PC-3 (cell line): ENCODE data around the gene TMEM18.

Source experiments
- EZH2phosphoT487 ChIP-seq: fragments of 300-600 bp; sonication (generic); IDR thresholded peaks from 2 replicates; pipeline ENCODE4 v1.6.1; 2018; ENCODE audit warnings: mild to moderate bottlenecking, antibody characterized with exemption, low read length, borderline replicate concordance
- TF ChIP-seq, protein P1 (sequence below): fragments of 300-600 bp; sonication (generic); conservative IDR thresholded peaks from 2 replicates; pipeline ENCODE4 v1.5.1; 2017; ENCODE audit warnings: antibody characterized with exemption, low read depth, mild to moderate bottlenecking, low read length

DNA sequence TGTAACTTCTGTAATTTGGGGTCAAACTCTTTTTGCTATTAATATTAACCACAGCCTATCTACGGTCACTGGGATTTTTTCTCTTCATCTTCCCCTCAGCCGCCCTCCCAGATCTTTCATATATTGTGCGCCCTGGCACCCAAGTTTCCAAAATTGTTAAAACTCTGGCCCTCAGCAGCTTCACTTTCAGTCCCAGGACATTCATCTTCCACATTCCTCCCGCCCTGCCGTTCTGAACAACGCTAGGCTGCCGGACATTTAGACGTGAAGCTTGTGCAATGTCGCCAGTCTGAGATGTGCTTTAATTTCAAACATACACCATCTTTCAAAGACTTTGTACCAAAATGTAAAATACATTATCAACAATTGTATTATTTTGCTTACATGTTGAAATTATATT lies 1.8 kb upstream of the TMEM18 start:
- TF ChIP-seq EZH2phosphoT487 = no peak
- TF ChIP-seq, protein P1, sequence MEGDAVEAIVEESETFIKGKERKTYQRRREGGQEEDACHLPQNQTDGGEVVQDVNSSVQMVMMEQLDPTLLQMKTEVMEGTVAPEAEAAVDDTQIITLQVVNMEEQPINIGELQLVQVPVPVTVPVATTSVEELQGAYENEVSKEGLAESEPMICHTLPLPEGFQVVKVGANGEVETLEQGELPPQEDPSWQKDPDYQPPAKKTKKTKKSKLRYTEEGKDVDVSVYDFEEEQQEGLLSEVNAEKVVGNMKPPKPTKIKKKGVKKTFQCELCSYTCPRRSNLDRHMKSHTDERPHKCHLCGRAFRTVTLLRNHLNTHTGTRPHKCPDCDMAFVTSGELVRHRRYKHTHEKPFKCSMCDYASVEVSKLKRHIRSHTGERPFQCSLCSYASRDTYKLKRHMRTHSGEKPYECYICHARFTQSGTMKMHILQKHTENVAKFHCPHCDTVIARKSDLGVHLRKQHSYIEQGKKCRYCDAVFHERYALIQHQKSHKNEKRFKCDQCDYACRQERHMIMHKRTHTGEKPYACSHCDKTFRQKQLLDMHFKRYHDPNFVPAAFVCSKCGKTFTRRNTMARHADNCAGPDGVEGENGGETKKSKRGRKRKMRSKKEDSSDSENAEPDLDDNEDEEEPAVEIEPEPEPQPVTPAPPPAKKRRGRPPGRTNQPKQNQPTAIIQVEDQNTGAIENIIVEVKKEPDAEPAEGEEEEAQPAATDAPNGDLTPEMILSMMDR = no peak
